Measurements from ENCODE around the gene SSC5D. TPM values are rescaled to one million over a fixed set of nuclear protein-coding genes. Genes with fewer than 3 reads are reported as not detected.

Gene SSC5D
- total and polyA plus RNA-seq, 4 donors, result 0.08 to 1.0 (median 0.51) TPM

GRCh38 chr19:55537741-55538111 is 49.5 kb downstream of the SSC5D start:
- TF ChIP-seq HNF4A (conservative IDR thresholded peaks at IDR 0.05), result no peak
- TF ChIP-seq RXRA (IDR thresholded peaks at IDR 0.05), result no peak
- no peak for TF ChIP-seq SP1 (IDR thresholded peaks at IDR 0.05)
- no peak for TF ChIP-seq FOXA1 (IDR thresholded peaks at IDR 0.05)
- TF ChIP-seq EGR1 (IDR thresholded peaks at IDR 0.05; ENCODE audit: low read depth in 2 of 2), result no peak
- TF ChIP-seq FOXA2 (IDR thresholded peaks at IDR 0.05), result no peak
- TF ChIP-seq NR2F2 (IDR thresholded peaks at IDR 0.05), result no peak
- no peak for TF ChIP-seq RAD21 (IDR thresholded peaks at IDR 0.05)
- no peak for TF ChIP-seq ZBTB33 (IDR thresholded peaks at IDR 0.05)
- TF ChIP-seq GABPA (IDR thresholded peaks at IDR 0.05 in 1 of 2, conservative IDR thresholded peaks at IDR 0.05 in 1 of 2), result no peak
- no peak for TF ChIP-seq HNF4G (IDR thresholded peaks at IDR 0.05)
- TF ChIP-seq, protein P1, sequence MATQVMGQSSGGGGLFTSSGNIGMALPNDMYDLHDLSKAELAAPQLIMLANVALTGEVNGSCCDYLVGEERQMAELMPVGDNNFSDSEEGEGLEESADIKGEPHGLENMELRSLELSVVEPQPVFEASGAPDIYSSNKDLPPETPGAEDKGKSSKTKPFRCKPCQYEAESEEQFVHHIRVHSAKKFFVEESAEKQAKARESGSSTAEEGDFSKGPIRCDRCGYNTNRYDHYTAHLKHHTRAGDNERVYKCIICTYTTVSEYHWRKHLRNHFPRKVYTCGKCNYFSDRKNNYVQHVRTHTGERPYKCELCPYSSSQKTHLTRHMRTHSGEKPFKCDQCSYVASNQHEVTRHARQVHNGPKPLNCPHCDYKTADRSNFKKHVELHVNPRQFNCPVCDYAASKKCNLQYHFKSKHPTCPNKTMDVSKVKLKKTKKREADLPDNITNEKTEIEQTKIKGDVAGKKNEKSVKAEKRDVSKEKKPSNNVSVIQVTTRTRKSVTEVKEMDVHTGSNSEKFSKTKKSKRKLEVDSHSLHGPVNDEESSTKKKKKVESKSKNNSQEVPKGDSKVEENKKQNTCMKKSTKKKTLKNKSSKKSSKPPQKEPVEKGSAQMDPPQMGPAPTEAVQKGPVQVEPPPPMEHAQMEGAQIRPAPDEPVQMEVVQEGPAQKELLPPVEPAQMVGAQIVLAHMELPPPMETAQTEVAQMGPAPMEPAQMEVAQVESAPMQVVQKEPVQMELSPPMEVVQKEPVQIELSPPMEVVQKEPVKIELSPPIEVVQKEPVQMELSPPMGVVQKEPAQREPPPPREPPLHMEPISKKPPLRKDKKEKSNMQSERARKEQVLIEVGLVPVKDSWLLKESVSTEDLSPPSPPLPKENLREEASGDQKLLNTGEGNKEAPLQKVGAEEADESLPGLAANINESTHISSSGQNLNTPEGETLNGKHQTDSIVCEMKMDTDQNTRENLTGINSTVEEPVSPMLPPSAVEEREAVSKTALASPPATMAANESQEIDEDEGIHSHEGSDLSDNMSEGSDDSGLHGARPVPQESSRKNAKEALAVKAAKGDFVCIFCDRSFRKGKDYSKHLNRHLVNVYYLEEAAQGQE (IDR thresholded peaks at IDR 0.05), result no peak
- TF ChIP-seq, protein P2, sequence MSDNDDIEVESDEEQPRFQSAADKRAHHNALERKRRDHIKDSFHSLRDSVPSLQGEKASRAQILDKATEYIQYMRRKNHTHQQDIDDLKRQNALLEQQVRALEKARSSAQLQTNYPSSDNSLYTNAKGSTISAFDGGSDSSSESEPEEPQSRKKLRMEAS (IDR thresholded peaks at IDR 0.05), result no peak
- TF ChIP-seq CTCF (IDR thresholded peaks at IDR 0.05; ENCODE audit: low read depth, low read length, missing input control), result no peak
- no peak for TF ChIP-seq TAF1 (conservative IDR thresholded peaks at IDR 0.05)
- no peak for TF ChIP-seq JUND (IDR thresholded peaks at IDR 0.05)
- TF ChIP-seq YY1 (IDR thresholded peaks at IDR 0.05), result no peak
- TF ChIP-seq, protein P3, sequence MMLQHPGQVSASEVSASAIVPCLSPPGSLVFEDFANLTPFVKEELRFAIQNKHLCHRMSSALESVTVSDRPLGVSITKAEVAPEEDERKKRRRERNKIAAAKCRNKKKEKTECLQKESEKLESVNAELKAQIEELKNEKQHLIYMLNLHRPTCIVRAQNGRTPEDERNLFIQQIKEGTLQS (IDR thresholded peaks at IDR 0.05), result no peak
- WGBS, result 73% methylated on average over 5 of the region's 5 CpGs

More at GRCh38 chr19:55537741-55538111, 49.5 kb downstream of the SSC5D start:
- Histone ChIP-seq H3K36me3 (ENCODE audit: control insufficient read depth in 4 of 4, insufficient read depth in 3 of 4, low read depth in 1 of 4, low read length in 3 of 4) (no peaks in the 10 kb centered on the region), H3K9ac (ENCODE audit: low read depth in 1 of 2, low read length in 2 of 2) (no peak overlapping the region), H3K4me3 (ENCODE audit: low read depth in 1 of 3, low read length in 3 of 3) (no peak overlapping the region), H3K9me3 (ENCODE audit: control insufficient read depth in 4 of 4, low read length in 3 of 4) (no peaks in the 10 kb centered on the region), H3K27me3 (ENCODE audit: control insufficient read depth in 4 of 4, insufficient read depth in 4 of 4, low read length in 3 of 4) (no peaks in the 10 kb centered on the region), H3K27ac (ENCODE audit: low read depth in 1 of 2, low read length in 2 of 2) (no peak overlapping the region), H3K4me1 (ENCODE audit: control insufficient read depth in 4 of 4, insufficient read depth in 4 of 4, low read length in 3 of 4) (no peaks in the 10 kb centered on the region)
- DNase-seq (ENCODE audit: low spot score), result no peak

Measured in liver (tissue), 9 donors.